SU-DHL-6 (cell line): Measurements from ENCODE around the gene MCM8.

Experiments used
- H2AFZ ChIP-seq: fragments of 200-600 bp; sonication (generic); 2 replicates; pipeline ENCODE4 v1.6.1; 2014; ENCODE audit warnings: low read depth, mild to moderate bottlenecking, moderate library complexity, mixed read lengths, antibody characterized with exemption, low read length; ENCODE audit not compliant: severe bottlenecking
- H3F3A ChIP-seq: fragments of 200-600 bp; shearing (Covaris generic); 2 replicates; pipeline ENCODE4 v1.6.0; 2016; ENCODE audit warnings: antibody characterized with exemption, mild to moderate bottlenecking; ENCODE audit not compliant: insufficient read depth
- H3K27ac ChIP-seq: fragments of 200-600 bp; sonication (generic); 2 replicates; pipeline ENCODE4 v1.5.1; 2016; ENCODE audit warnings: low read depth, mild to moderate bottlenecking, low read length, moderate library complexity, mixed read lengths
- H3K27me3 ChIP-seq: fragments of 200-600 bp; sonication (generic), shearing (Covaris generic); 2 replicates; pipeline ENCODE4 v1.6.0; 2014; ENCODE audit warnings: mild to moderate bottlenecking, low read length
- H3K36me3 ChIP-seq: fragments of 200-600 bp; sonication (generic); 2 replicates; pipeline ENCODE4 v1.6.1; 2014; ENCODE audit warnings: mild to moderate bottlenecking, low read length, mixed read lengths
- H3K4me2 ChIP-seq: fragments of 300-600, 200-600 bp; shearing (Covaris generic), sonication (generic); 2 replicates; pipeline ENCODE4 v1.6.0; 2014; ENCODE audit warnings: low read length, low read depth, mild to moderate bottlenecking; ENCODE audit not compliant: poor library complexity, severe bottlenecking
- H3K4me3 ChIP-seq: fragments of 200-600 bp; sonication (generic); 2 replicates; pipeline ENCODE4 v1.5.1; 2014; ENCODE audit warnings: antibody characterized with exemption, low read length, mild to moderate bottlenecking, mixed read lengths; ENCODE audit not compliant: insufficient read depth, poor library complexity, severe bottlenecking
- H3K79me2 ChIP-seq: fragments of 200-600 bp; sonication (generic); 2 replicates; pipeline ENCODE4 v1.6.1; 2014; ENCODE audit warnings: mild to moderate bottlenecking, low read length, moderate library complexity; ENCODE audit not compliant: insufficient read depth
- H3K9ac ChIP-seq: fragments of 200-600 bp; sonication (generic); 2 replicates; pipeline ENCODE4 v1.7.0; 2014; ENCODE audit warnings: mild to moderate bottlenecking, low read length
- H3K9me2 ChIP-seq: fragments of 200-600 bp; sonication (generic); replicated peaks from 2 replicates; pipeline ENCODE4 v1.6.1; 2014; ENCODE audit warnings: low read length; ENCODE audit not compliant: insufficient read depth
- H3K9me3 ChIP-seq: fragments of 200-600 bp; sonication (generic); 2 replicates; pipeline ENCODE4 v1.6.1; 2014; ENCODE audit warnings: low read length, mixed read lengths; ENCODE audit not compliant: insufficient read depth
- H4K20me1 ChIP-seq: fragments of 200-600 bp; sonication (generic); 2 replicates; pipeline ENCODE4 v1.6.1; 2014; ENCODE audit warnings: low read depth, mild to moderate bottlenecking, antibody characterized with exemption, low read length, moderate library complexity, mixed read lengths
- EZH2phosphoT487 ChIP-seq: fragments of 200-600 bp; sonication (generic), shearing (Covaris generic); conservative IDR thresholded peaks from 2 replicates; pipeline ENCODE4 v1.6.1; 2018; ENCODE audit warnings: mild to moderate bottlenecking, antibody characterized with exemption, low read length, moderate library complexity, mixed read lengths
- TF ChIP-seq, protein P1 (sequence below): fragments of 200-600 bp; sonication (generic); IDR thresholded peaks from one replicate; pipeline ENCODE4 v1.5.1; 2017; ENCODE audit warnings: antibody characterized with exemption, mild to moderate bottlenecking, low read length, moderate library complexity; ENCODE audit not compliant: insufficient read depth, poor library complexity, severe bottlenecking

MCM8 gene

GRCh38 chr20:6040958-6041807, 90.7 kb downstream of the MCM8 start:
- Histone ChIP-seq H3K9me3 (no peaks in the 10 kb centered on the region), H2AFZ (no peak overlapping the region), H3K4me2 (no peak overlapping the region), H3K27ac (no peak overlapping the region), H3K36me3 (peaks cover 19% of the 10 kb centered on the region; the same call in 1 of the 2 replicates), H3K9ac (no peak overlapping the region), H4K20me1 (no peaks in the 10 kb centered on the region), H3K4me3 (no peak overlapping the region), H3F3A (no peaks in the 10 kb centered on the region), H3K9me2 (no peaks in the 10 kb centered on the region), H3K79me2 (no peaks in the 10 kb centered on the region), H3K27me3 (no peaks in the 10 kb centered on the region)
- TF ChIP-seq, protein P1, sequence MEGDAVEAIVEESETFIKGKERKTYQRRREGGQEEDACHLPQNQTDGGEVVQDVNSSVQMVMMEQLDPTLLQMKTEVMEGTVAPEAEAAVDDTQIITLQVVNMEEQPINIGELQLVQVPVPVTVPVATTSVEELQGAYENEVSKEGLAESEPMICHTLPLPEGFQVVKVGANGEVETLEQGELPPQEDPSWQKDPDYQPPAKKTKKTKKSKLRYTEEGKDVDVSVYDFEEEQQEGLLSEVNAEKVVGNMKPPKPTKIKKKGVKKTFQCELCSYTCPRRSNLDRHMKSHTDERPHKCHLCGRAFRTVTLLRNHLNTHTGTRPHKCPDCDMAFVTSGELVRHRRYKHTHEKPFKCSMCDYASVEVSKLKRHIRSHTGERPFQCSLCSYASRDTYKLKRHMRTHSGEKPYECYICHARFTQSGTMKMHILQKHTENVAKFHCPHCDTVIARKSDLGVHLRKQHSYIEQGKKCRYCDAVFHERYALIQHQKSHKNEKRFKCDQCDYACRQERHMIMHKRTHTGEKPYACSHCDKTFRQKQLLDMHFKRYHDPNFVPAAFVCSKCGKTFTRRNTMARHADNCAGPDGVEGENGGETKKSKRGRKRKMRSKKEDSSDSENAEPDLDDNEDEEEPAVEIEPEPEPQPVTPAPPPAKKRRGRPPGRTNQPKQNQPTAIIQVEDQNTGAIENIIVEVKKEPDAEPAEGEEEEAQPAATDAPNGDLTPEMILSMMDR = no peak
- TF ChIP-seq EZH2phosphoT487 = no peak

DNA sequence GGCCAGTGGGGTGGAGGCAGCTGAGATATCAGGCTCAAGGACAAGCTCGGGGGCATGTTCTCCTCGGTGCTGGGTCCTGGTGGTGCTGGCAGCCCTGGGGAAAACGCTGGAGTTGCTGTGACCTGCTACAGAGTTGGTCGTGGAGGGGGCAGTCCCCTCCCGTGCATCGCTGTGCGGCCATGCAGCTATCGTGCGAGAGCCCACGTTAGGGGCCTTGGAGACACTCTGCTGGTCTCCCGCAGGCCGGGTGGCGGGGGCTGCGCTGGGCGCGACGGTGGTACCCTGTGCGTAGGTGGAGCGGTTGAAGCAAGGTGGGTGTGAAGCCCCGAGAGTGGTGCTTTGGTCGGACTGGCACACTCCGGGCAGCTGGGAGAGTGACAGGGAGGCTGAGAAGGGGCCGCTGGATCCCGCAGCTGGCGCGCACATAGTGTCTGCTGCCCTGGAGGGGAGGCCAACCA, 91.4 kb downstream of the MCM8 start:
- no peaks in the 10 kb centered on the region for H3K9me2 ChIP-seq
- H3K36me3 ChIP-seq = peaks cover 14% of the 10 kb centered on the region; the same call in 1 of the 2 replicates
- no peak overlapping the region for H3K9ac ChIP-seq
- H2AFZ ChIP-seq = no peak overlapping the region
- H4K20me1 ChIP-seq = no peaks in the 10 kb centered on the region
- no peaks in the 10 kb centered on the region for H3F3A ChIP-seq
- no peaks in the 10 kb centered on the region for H3K9me3 ChIP-seq
- no peaks in the 10 kb centered on the region for H3K79me2 ChIP-seq
- no peak overlapping the region for H3K27ac ChIP-seq
- no peak overlapping the region for H3K4me2 ChIP-seq
- H3K4me3 ChIP-seq = no peak overlapping the region
- TF ChIP-seq EZH2phosphoT487 = no peak
- TF ChIP-seq, protein P1 = no peak
- no peaks in the 10 kb centered on the region for H3K27me3 ChIP-seq

DNA sequence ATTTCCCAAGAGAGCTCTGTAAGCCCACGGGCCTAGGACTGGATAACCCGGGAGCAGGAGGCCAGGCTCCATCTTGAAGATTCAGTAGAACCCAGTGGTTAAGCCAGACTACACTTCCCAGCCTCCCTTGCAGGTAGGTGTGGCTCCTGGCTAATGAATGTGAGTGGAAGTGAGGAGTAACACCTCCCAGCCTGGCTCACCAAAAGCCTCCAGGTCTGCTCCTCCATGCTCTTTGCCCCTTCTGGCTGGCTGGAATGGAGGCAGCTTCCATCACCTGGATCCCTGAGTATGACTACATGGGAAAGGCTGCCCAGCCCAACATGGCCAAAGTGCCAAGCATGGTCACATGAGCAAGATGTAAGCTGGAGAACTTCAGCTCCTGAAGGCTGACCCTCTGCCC, 93.7 kb downstream of the MCM8 start:
- Histone ChIP-seq H2AFZ (no peak overlapping the region), H3K9me3 (no peaks in the 10 kb centered on the region), H3K4me3 (no peak overlapping the region), H3K9me2 (no peaks in the 10 kb centered on the region), H3K4me2 (no peak overlapping the region), H3K27me3 (no peaks in the 10 kb centered on the region), H3K79me2 (no peaks in the 10 kb centered on the region), H3K27ac (no peak overlapping the region), H3K36me3 (0 out of 2 replicates have a peak, but pooled peaks cover 7% of the 10 kb centered on the region), H3K9ac (no peak overlapping the region), H3F3A (no peaks in the 10 kb centered on the region), H4K20me1 (no peaks in the 10 kb centered on the region)
- TF ChIP-seq, protein P1 = no peak
- no peak for TF ChIP-seq EZH2phosphoT487
